GM18499 (cell line): Measurements from ENCODE around the gene DPP4.
"Not testable (repeated sequence)": the region's sequence is repeated elsewhere in the genome, so short reads cannot be mapped to it uniquely, and the experiment has no call there.

Source experiments
- ATAC-seq: cut with Tn5 transposase; IDR thresholded peaks from one replicate; pipeline ENCODE4 v1.9.1; 2021; ENCODE audit warnings: moderate number of reproducible peaks; ENCODE audit not compliant: insufficient read depth, unreplicated experiment

The DPP4 gene

DNA sequence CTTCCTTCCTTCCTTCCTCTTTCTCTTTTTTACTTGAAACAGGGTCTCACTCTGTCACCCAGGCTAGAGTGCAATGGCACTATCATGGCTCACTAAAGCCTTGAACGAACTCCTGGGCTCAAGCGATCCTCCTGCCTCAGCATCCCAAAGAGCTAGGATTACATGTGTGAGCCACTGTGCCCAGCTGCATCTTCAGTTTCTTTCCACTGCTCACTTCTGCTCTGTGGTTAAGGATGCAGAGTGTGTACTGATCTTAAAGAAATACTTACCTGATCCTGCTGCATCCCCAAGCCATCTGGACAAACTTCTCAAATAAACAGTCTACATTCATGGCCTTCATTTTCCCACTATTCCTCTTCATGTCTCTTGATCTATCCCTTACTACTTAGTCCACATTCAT, 13.0 kb downstream of the DPP4 start:
- ATAC-seq: no peak

DNA sequence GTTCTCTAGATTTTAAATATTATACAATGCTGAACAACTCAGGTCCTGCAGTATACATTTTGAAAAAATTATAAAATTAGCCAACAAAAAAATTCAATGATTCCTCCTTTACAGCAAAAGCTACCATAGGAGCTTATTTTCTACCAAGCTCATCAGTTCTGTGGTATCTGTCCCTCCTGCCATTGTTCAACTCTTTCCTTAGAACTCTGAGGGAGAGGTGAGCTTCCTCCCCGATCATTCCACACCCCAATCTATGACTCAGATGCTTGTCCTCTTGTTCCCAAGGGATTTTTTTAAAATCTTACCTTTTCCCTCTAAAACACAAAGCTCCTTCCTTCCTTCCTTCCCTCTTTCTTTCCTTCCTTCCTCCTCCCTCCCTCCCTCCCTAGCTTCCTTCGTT, 13.5 kb downstream of the DPP4 start:
- no peak for ATAC-seq

DNA sequence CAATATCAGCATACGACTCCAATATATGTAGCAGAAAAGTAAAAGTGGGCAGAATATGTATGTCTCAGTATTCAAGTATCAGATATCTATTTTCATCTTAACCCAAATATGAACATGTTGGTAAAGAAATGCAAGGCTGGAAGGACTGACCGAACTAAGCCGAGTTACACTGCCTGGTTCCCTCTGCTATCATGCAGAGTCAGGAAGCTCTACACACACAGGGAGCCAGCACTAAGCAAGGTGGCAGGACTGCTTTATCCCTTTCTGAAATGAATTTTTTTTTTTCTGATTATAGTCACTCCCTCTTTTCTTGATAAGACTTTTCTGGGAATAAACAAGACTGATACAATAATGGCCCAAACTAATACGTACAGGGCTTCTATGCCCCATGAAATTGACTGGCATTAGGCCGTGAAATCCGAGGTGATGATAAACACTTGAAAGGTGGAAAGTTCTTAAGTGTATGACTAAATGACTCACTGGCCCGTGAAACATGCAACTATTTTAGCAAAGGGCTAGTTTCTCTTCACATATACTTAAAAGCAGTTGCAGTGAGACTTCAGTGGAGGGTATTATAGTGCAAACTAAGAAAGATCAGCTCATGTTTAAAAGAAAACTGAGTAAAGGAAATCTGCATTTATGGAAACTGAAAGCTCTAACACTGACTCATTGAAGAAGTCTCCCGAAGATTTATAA, 14.9 kb downstream of the DPP4 start:
- peak; percentile 89 for ATAC-seq

DNA sequence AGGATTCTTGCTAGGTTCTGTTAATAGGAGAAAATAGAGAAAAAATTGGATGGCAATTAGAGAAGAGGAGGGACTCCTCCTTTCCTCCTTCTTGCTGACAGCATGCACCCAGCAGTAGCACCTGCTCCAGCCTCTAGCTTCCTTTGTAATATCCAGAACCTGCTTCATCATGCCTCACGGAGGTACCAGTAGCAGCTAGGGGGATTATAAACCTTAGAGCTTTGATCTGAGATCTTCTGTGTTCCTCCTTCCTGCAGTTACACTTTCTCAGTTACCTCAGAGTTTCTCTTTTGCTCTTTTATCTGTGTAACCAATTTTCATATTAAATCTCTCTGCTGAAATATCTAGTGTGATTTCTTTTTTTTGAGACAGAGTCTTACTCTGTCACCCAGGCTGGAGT, 16.6 kb downstream of the DPP4 start:
- ATAC-seq: no peak

DNA sequence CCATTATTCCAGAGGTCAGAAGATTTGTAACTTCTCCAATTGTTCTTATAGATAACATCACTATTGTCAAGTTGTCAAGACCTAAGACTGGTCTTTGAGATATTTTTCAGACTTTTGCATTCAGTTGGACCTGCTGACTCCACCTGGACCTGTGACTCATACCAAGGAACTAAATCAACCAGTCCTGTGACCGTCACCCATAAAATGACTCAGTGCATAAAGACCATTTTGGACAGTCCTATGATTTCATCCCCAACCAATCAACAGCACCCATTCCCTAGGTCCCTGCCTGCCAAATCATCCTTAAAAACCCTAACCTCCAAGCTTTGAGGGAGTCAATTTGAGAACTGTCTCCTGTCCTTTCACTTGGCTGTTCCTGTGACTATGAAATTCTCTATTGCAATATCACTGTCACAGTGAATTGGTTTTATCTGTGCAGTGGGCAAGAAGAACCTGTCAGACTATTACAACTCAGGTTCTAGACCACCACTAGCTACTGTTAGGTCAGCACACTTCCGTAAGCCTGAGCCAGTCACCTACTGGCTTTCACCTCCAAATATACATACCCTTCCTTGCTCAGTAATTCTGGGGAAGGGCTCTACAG, 17.1 kb downstream of the DPP4 start:
- no peak for ATAC-seq

DNA sequence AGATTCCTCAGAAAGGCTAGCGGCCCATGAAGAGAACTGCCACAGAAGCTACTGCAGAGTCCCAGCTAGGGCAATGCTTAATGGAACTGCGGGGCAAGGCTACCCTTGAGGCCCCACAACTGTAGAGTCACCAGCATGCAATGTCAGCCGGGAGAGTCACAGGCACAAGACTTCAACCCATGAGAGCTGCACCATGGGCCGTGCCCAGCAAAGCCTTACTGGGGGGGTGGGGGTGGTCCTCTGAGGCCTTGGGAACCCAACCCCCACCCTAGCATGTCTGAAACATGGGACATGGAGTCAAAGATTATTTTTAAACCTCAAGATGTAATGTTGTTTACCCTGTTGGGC, 20.2 kb downstream of the DPP4 start:
- no peak for ATAC-seq

DNA sequence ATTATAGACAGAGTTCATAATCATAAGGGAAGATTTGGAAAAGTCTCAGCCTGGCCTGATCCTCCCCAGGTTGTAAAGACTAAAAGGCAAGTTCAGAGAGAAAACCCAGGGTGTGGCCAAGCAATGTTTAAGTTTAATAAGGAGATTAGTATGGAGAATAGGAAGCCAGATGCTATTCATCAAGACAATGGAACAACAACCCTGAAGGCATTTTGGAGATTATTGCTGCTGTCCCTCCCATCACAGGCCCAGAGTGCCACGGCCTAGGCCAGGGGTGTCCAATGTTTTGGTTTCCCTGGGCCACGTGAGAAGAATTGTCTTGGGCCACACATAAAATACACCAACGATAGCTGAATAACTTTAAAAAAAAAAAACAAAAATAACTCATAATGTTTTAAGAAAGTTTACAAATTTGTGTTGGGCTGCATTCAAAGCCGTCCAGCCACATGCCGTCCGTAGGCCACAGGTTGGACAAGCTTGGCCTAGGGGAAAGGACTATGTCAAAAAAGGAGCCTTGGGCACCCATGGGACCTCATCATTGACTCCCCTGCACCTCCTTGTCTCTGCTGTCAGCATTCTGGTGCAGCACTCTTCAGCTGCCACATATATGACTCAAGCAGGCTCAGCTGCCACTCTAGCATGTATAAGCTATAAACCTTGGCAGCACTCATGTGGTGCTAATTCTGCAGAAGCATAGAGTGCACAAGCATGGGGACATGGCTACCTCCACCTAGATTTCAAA, 20.8 kb downstream of the DPP4 start:
- ATAC-seq: no peak

DNA sequence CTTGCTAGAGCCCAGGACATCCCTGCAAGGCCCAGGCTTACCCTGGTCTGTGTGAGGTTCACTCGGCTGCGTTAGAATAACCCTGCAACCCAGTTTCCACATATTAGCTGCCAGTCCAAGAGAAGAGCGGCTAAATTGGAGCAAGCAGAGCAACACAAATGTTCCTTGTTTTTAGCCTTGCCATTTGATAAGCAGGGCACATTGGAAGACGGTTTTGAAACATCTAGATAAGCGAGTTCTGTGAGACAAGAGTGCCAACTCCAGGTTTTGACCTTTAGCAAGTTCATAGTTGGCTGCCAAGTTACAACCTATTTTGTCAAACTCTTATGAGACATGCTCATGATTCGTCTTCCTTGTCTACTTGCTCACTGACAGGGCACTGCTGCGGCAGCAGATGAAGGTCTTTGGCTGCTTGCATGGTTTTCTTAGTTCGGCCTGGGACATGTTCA, 23.5 kb downstream of the DPP4 start:
- ATAC-seq: no peak

DNA sequence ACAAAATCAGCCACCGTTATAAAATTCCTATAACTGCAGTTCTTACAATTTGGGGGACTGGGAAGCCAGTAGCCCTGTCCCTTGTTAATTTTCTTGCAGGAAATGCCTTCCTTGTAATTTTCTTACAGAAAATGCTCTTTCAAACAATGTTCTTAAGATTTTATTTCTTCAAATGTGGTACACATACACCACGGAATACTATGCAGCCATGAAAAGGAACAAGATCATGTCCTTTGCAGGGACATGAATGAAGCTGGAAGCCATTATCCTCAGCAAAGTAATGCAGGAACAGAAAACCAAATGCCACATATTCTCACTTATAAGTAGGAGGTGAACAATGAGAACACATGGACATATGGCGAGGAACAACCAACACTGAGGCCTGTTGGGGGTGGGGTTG, 24.9 kb downstream of the DPP4 start:
- ATAC-seq: not testable (repeated sequence)

DNA sequence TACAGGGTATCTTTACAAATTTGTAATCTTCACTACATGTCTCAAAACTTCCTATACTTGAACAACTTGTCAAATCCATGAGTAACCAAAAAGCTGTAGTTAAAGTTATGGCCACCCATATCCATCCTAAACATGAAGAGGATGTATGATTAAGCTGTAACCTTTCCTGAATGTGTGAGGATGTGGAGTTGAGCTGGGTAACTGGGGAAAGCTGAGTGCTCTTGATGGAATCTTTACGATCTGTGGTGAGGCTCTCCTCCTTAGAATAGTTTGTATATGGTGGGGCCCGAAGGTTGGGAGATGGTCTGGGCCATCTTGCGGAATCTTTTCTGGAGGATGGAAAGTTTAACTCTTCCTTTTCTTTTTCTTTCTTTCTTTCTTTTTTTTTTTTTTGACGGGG, 29.4 kb downstream of the DPP4 start:
- no peak for ATAC-seq

DNA sequence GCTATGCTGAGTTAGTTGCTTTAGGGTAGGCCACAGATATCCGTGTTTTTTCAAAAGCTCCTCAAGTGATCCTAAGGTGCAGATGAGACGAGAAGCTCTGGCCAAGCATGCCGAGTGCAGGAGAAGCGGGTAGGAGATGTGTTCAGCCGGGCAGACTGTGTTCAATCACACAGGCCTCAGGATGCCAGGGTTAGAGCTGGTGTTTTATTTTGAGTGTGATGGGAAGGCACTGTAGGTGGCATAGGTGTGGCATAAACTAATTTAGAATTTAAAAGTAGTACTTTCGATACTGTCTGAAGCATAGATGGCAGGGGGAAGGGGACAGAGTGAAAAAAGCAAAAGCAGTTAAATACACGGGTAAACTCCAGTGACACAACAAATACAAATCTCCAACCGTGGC, 30.9 kb downstream of the DPP4 start:
- no peak for ATAC-seq

DNA sequence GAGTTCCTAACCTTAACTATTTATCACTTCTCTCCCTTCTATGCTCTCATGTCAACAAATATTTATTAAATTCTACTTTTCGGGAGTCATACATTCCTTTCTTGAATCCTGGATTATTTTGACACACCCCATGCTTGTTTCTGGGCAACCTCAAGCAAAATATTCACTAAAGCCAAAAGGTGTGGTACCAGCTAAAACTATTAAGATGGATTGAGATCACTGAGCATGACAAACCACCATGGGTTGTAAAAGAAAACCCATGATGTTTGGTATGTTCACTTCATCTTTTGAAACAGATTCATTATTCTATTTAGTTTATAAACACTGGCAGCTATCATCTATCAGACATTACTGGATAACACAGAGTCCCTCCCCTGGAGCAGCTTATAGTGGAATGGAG, 32.5 kb downstream of the DPP4 start:
- ATAC-seq: no peak

DNA sequence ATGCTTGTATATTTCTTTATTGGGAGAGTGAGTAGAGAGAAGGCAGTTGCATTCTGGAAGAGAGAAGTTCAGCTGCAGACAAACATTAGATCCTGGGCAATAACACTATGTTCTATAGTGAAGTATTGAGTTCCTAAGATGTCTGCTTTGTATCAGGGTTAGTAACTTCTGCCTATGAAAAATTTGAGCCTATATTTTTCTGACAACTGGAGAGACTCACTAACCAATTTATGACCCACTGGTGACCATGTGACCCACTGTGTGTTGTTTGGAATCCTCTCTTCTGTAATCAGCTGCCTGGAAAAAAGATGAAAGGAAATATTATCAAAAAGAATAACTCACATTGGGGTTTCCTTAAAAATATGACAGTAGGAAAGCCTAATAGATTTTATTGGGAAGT, 35.3 kb downstream of the DPP4 start:
- ATAC-seq: no peak

DNA sequence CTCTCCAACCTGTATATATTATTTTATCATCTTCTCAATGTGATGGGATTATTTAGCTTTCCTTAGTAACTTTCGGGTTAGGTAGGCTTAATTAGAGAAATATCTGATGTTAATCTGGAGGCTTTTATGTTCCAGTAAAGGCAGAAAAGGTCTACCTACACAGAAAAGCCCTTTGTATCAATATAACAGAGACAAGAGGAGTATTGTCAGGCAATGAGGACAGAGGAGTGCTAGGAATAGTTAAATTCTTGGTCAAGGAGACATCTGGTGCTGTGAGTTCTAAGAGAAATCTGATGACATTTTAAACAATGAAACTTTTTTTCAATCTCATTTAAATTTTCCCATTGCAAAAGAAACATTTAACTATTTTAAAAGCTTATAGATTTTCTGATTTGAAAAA, 36.1 kb downstream of the DPP4 start:
- no peak for ATAC-seq

DNA sequence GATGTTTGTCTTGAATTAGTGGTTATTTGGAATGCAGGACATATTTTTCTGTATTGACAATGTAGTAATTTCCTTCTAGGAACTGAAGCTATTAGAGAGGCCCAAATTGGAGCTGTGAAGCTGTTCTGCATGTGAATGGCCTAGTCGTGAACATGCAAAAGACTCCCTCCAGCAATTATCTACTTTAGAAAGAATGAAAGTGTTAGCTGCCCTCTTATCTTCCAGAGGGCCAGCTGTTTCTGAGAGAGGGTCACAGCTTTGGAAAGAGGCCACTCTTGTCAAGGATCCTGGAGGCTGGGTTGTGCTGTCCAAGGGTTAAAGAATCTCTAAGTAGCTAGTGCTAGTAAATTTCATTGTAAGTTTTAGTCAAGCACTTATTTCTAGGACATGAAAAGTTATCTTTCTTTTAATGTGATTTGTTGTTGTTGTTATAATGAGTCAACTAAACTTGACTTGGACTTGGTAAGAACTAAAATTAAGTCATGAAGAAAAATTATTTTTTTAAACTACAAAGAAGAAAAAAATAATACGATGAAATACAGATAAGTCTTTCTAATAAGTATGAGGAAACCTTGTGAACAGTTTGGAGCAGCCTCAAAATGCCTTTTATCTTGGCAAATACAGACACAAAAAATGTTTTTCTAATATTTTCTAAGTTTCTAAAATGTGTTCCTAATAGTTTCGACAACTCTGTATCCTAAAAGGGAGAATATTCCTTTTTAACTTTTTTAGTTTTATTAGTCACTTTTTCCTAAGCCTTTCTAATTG, 36.8 kb downstream of the DPP4 start:
- ATAC-seq: no peak

DNA sequence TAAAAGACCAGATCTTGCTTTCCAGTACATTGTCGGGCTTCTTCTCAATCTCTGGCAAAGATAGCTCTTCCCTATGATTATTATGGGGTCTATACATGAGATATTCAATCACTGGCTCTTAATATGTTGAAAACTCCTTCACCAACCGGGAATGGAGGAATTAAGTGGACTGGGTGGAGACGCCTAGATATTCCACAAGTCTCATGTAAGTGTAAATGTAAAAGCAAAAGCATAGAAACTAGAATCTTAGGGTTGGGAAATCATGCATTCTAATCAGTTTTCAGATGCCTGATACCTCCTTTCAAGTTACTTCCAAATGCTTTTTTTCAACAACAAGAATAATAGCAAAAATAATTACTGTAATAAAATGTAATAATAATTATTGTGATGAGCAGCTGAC, 38.0 kb downstream of the DPP4 start:
- ATAC-seq: no peak

DNA sequence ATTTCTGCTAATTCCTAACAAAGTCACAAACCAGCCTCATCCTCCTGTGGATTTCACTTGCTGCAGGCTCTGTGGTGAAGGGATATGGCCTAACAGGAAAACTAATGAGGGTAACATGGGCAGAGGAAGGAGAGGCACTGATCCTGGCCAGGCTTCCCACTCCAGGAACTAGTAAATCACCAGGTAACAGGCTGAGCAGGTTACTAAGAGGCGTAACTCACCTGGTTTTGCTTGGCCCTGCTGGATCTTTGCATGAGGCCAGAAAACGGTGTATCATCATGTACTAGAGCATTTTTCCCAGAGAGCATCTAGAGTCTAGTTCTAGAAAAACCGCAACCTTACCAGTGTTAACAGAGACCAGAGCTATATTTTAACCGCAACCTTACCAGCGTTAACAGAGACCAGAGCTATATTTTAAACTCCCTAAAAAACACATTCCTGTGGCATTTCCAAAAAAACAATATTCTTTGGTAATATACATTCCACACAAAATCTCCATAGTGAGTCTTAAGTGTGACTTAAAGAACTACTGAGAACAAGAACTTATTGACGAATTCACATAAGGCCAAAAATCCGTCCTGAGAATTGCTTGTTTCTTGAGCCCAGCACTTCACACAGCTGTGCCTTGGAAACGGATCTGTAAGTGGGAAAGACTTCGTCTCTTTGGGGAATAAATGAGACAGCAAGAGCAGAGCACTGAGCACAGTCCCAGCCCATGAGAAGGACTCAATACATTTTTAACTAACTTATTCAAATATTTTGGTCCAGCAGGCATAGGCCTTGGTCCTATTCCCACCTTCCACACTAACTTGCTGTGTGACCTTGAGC, 43.4 kb downstream of the DPP4 start:
- ATAC-seq: no peak

DNA sequence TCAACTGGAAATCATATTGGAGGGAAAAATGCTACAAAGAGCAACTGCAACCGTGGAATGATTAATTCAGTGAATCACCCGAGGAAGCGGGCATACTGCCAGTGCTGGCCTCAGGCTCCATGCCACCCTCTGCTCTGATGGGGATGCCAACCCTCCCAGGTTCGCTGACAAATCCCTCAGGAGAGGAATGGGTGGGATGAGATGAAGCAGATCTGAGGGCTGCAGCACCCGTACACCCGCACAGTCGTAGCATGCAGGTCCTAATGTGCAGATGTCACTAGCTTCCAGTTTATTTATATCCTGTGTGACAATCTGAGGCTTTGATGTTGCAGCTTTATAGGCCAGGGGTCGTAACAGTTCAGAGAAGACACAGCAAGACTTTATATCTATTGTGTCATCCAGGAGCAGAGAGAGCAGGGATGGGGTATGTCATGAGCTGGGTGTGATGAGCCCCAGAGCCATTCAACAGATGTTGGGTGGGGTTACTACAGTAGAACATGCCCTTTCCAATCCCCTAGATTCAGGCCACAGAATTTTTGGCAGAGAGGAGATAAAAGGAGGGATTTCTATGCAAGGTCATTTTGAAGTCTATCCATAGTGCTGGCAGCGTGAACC, 44.6 kb downstream of the DPP4 start:
- ATAC-seq: no peak

DNA sequence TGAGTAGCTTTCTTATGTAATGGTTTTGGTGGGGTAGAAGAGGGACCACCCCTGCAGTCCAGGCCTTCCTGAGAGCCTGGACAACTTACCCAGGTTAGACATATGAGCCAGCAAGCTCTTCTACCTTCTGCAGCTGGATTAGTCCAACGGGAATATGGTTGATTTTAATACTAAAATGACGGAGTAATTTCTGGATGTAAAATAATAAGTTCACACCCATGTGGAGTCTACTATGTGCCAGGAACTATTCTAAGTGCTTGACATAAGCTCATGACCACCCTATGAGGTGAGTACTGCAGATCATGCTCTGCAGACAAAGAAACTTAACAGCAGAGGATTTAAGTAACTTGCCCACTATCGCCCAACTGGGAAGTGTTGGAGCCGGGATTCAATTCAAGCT, 45.5 kb downstream of the DPP4 start:
- ATAC-seq: no peak
